Astrocyte of the spinal cord (primary cell): ENCODE results near the gene CLCN2.

ENCODE experiments used
- DNase-seq: peaks from one replicate; pipeline ENCODE4 v3.0.0; 2011; ENCODE audit warnings: low read depth, low spot score
- H3K4me3 ChIP-seq: 2 replicates; pipeline ENCODE4 v1.5.1; 2011; ENCODE audit warnings: low read depth, mild to moderate bottlenecking, low read length, moderate library complexity
- in situ Hi-C: cut with HindIII; loops from 2 replicates; pipeline ENCODE4 v1.10.0; 2017; ENCODE audit warnings: low sequenced_read_pairs
- TF ChIP-seq, protein P1 (sequence below): IDR thresholded peaks from 2 replicates; pipeline ENCODE4 v1.5.1; 2012; ENCODE audit warnings: low read depth, mild to moderate bottlenecking, low read length, inconsistent platforms

Gene CLCN2

DNA sequence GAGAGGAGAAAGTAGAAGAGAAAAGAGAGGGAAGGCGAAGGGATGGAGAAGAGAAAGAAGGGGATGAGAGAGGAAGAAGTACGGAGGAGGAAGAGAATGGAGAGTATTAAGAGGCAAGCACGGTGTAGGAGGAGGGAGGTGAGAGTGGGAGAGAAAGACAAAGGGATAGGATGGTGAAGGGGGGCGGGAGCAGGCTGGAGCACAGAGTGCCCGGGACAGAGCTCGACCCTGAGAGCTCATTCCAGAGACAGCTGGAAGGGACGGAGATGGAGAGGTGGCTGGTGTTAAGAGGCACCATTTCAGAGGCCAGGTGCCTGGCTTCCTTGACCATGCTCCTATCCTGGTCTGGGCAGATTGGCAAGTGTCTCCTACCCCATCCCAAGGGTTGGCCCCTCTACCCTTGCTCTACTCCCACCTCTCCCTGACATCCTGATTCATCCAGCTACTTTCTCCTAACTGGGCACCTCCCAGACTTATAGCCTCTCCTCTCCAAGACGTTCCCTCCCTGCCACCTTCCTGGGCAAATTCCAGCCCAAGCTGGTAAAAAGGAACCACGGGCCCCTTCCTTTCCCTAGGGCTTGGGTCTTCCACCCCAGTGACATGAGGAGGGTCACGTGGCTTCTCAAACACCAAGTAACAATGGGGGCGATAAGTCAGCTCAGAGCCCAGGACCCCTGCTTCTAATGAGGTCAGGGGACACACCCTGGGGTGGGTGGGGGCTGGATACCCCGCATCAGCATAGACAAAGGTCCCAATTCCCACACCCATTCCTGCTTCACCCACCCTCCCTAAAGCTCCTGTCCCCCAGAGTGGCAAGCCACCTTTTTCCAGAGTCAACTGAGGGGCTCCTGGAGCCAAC lies 1.1 kb downstream of the CLCN2 start:
- TF ChIP-seq, protein P1, sequence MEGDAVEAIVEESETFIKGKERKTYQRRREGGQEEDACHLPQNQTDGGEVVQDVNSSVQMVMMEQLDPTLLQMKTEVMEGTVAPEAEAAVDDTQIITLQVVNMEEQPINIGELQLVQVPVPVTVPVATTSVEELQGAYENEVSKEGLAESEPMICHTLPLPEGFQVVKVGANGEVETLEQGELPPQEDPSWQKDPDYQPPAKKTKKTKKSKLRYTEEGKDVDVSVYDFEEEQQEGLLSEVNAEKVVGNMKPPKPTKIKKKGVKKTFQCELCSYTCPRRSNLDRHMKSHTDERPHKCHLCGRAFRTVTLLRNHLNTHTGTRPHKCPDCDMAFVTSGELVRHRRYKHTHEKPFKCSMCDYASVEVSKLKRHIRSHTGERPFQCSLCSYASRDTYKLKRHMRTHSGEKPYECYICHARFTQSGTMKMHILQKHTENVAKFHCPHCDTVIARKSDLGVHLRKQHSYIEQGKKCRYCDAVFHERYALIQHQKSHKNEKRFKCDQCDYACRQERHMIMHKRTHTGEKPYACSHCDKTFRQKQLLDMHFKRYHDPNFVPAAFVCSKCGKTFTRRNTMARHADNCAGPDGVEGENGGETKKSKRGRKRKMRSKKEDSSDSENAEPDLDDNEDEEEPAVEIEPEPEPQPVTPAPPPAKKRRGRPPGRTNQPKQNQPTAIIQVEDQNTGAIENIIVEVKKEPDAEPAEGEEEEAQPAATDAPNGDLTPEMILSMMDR = no peak
- no peak for DNase-seq
- peak overlapping the region; percentile 80 for H3K4me3 ChIP-seq
- in situ Hi-C loops = no loop called here

DNA sequence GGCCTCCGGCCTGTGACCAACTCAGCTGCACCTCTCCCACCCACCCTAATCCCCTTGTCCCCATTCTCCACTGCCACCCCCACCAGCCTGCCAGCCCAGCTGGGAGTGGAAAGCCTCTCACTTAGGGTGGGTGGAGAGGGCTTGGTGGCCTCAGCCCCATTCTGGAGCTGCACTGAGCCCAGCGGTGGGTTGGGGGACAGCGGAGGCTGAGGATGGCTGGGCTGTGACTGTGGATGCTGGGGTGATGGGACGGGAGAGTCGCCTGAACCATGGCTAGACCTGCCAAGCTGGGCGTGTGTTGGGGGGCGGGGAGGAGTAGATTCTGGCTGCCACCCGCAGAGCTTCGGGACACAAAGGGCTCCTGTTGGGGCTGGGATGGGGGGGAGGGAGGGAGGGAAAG lies 1.8 kb downstream of the CLCN2 start:
- no peak for DNase-seq
- H3K4me3 ChIP-seq = no peak overlapping the region
- TF ChIP-seq, protein P1 = no peak
- in situ Hi-C loops = no loop called here

DNA sequence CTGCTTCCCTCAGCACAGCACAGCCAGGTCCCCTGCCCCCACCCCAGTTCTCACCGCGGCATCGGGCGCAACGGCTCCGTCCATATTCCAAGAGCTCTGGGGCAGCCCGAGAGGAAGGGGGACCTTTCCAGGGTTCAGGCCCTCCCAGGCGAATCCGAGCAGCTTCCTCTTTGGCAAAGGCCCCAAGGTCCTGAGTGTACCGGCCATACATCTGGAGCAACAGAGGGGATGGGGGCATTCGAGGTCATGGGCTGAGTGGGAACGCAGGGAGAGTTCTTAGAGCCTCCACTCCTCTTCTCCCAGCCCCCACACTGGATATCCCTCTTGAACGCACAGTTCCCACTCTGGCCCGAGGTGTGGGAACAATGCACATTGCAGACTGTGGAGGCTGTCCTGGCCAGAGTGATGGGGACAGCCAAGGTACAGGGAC lies 2.5 kb downstream of the CLCN2 start:
- DNase-seq = no peak
- in situ Hi-C loops = no loop called here
- TF ChIP-seq, protein P1 = no peak
- no peak overlapping the region for H3K4me3 ChIP-seq

DNA sequence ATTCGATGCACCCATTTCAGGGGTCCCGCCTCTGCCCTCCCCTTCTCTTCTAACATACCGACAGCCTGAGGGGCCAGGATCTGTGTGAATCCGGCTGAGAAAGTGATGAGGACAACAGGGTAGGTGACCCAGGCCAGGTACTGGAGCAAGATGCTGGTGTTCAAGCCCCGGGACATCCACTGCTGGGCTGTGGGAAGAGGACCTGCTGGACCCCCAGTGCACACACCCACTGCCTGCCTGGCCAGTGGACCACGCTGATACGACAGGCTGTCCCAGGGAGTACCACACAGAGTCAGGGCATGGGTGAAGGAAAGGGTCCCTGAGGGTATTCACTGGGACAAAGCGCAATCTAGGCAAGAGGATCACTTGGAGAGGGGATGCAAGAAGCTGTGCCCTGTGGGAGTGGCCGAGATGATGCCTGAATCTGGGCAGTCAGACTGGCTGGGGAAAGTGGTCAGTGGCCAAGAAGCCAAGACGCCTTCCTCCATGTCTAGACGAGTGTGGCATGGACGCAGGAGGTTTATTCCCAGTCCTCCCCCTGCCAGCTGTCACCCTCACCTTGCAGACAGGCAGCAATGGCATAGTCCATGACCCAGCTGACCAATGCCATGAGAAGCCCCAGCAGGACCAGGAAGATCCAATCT lies 3.2 kb downstream of the CLCN2 start:
- TF ChIP-seq, protein P1 = no peak

DNA sequence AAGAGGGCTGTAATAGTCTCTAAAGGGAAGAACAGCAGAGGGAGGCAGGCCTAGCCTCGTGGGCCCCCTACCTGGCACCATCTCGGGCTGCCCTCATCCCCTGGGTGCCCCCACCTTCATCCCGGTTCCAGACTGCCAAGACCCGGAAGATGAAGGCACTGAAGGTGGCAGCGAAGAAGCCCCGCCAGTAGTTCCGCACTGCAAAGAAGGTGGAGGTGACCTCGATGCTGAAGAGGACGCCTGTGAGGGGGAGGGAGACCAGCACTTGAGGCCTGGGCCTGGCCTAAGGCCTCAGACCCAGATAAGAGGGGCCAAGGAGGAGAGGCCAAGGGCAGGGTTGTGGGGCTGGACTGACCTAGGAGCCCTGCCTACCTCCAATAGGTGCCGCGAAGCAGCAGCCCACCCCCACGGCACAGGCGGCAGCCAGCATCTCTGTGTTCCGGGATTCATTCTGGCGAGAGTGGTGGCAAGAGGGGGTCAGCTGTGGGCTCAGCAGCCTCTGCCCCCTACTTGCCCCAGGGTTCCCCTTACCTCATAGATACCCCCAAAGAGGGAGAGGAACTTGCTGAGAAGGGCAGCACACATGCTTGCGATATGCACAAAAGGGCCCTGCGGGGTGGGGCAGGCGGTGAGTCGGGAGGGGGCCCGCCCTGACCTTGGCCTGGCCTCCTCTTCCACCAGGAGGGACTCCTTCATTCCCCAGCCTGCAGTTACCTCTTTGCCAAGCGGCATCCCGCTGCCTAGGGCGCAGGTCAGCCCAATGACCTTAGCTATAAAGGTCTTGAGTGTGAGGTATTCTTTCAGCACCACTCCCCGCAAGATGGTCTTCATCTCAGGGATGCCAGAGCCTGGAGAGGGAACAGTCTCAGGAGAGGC lies 3.9 kb downstream of the CLCN2 start:
- in situ Hi-C loops = no loop called here
- no peak overlapping the region for H3K4me3 ChIP-seq
- DNase-seq = no peak
- TF ChIP-seq, protein P1 = no peak

More for the DNA sequence above, 3.2 kb downstream of the CLCN2 start:
- H3K4me3 ChIP-seq = no peak overlapping the region
- DNase-seq = no peak
- in situ Hi-C loops = no loop called here
